Ishikawa (cell line): ENCODE results near the gene HEXIM2.

Experiments
- CEBPB ChIP-seq: IDR thresholded peaks from 2 replicates; pipeline ENCODE4 v1.6.1; 2012
- CREB1 ChIP-seq: IDR thresholded peaks from 2 replicates; pipeline ENCODE4 v1.6.1; 2012; ENCODE audit warnings: low read depth
- EGR1 ChIP-seq: IDR thresholded peaks from 2 replicates; pipeline ENCODE4 v1.6.1; 2012
- EP300 ChIP-seq: IDR thresholded peaks from 2 replicates; pipeline ENCODE4 v1.6.1; 2012; ENCODE audit warnings: borderline replicate concordance
- FOXM1 ChIP-seq: IDR thresholded peaks from 2 replicates; pipeline ENCODE4 v1.6.1; 2012; ENCODE audit warnings: low read depth, borderline replicate concordance
- NFIC ChIP-seq: IDR thresholded peaks from 2 replicates; pipeline ENCODE4 v1.6.1; 2012
- RAD21 ChIP-seq: IDR thresholded peaks from 2 replicates; pipeline ENCODE4 v1.6.1; 2012; ENCODE audit warnings: low read depth
- TAF1 ChIP-seq: IDR thresholded peaks from 2 replicates; pipeline ENCODE4 v1.6.1; 2012; ENCODE audit warnings: low read depth, mild to moderate bottlenecking
- TCF12 ChIP-seq: IDR thresholded peaks from 2 replicates; pipeline ENCODE4 v1.6.1; 2012; ENCODE audit warnings: low read depth
- TEAD4 ChIP-seq: IDR thresholded peaks from 2 replicates; pipeline ENCODE4 v1.6.1; 2012
- YY1 ChIP-seq: IDR thresholded peaks from 2 replicates; pipeline ENCODE4 v1.6.1; 2012; ENCODE audit warnings: low read depth
- ZBTB7A ChIP-seq: IDR thresholded peaks from 2 replicates; pipeline ENCODE4 v1.6.1; 2012; ENCODE audit warnings: low read depth
- TF ChIP-seq, protein P1 (sequence below): IDR thresholded peaks from 2 replicates; pipeline ENCODE4 v1.6.1; 2012
- TF ChIP-seq, protein P2 (sequence below): IDR thresholded peaks from 2 replicates; pipeline ENCODE4 v1.6.1; 2012; ENCODE audit warnings: low read depth, mild to moderate bottlenecking
- TF ChIP-seq, protein P3 (sequence below): IDR thresholded peaks from 2 replicates; pipeline ENCODE4 v1.6.1; 2012

HEXIM2 gene

DNA sequence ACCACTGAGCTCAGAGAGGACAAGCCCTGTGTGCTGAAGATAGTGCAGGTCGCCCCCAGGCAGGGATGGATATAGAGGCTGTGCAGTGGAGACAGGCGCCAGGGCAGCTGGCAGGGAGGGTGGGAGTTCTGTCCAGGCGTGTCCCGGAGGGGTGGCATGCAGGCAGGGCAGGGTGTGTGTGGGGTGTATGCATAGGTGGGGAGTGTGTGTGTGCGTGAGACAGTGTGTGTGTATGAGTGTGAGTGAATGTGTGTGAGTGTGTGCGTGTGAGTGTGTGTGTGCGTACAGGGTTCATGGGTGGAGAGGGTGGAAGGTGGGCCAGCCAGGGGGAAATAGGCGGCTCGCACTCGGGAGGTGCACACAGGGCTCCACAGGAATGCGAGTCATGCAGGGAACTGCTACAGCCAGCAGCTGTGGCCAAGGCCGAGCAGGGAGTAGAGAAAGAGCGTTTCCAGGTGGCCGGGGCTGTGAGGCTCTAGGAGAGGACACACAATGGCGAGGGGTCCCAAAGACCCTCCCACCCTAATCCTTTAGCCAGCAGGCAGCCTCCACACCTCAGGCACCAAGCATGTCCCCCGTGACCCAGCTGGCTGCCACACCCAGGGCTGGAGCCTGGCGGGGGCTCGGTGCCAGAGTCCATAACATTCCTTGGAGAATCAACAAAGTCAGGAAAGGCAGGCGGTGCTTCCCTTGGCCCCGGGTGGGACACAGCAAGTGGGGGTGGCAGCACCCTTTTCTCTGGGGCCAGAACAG, 34.0 kb upstream of the HEXIM2 start:
- TF ChIP-seq, protein P1, sequence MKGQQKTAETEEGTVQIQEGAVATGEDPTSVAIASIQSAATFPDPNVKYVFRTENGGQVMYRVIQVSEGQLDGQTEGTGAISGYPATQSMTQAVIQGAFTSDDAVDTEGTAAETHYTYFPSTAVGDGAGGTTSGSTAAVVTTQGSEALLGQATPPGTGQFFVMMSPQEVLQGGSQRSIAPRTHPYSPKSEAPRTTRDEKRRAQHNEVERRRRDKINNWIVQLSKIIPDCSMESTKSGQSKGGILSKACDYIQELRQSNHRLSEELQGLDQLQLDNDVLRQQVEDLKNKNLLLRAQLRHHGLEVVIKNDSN = peak; percentile 48
- TF ChIP-seq, protein P2, sequence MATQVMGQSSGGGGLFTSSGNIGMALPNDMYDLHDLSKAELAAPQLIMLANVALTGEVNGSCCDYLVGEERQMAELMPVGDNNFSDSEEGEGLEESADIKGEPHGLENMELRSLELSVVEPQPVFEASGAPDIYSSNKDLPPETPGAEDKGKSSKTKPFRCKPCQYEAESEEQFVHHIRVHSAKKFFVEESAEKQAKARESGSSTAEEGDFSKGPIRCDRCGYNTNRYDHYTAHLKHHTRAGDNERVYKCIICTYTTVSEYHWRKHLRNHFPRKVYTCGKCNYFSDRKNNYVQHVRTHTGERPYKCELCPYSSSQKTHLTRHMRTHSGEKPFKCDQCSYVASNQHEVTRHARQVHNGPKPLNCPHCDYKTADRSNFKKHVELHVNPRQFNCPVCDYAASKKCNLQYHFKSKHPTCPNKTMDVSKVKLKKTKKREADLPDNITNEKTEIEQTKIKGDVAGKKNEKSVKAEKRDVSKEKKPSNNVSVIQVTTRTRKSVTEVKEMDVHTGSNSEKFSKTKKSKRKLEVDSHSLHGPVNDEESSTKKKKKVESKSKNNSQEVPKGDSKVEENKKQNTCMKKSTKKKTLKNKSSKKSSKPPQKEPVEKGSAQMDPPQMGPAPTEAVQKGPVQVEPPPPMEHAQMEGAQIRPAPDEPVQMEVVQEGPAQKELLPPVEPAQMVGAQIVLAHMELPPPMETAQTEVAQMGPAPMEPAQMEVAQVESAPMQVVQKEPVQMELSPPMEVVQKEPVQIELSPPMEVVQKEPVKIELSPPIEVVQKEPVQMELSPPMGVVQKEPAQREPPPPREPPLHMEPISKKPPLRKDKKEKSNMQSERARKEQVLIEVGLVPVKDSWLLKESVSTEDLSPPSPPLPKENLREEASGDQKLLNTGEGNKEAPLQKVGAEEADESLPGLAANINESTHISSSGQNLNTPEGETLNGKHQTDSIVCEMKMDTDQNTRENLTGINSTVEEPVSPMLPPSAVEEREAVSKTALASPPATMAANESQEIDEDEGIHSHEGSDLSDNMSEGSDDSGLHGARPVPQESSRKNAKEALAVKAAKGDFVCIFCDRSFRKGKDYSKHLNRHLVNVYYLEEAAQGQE = no peak
- TF ChIP-seq EGR1 = no peak
- TF ChIP-seq CREB1 = no peak
- TF ChIP-seq YY1 = 0 out of 2 replicates have a peak, but pooled peaks have one; percentile 16
- no peak for TF ChIP-seq CEBPB
- TF ChIP-seq TCF12 = peak; percentile 70; the same call in 1 of the 2 replicates
- TF ChIP-seq, protein P3, sequence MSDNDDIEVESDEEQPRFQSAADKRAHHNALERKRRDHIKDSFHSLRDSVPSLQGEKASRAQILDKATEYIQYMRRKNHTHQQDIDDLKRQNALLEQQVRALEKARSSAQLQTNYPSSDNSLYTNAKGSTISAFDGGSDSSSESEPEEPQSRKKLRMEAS = peak; percentile 11; the same call in 1 of the 2 replicates
- no peak for TF ChIP-seq TAF1
- peak; percentile 75 for TF ChIP-seq NFIC
- TF ChIP-seq EP300 = peak; percentile 44; the same call in 1 of the 2 replicates
- TF ChIP-seq TEAD4 = peak; percentile 60
- TF ChIP-seq ZBTB7A = peak; percentile 91; the same call in 1 of the 2 replicates
- TF ChIP-seq RAD21 = no peak
- no peak for TF ChIP-seq FOXM1

DNA sequence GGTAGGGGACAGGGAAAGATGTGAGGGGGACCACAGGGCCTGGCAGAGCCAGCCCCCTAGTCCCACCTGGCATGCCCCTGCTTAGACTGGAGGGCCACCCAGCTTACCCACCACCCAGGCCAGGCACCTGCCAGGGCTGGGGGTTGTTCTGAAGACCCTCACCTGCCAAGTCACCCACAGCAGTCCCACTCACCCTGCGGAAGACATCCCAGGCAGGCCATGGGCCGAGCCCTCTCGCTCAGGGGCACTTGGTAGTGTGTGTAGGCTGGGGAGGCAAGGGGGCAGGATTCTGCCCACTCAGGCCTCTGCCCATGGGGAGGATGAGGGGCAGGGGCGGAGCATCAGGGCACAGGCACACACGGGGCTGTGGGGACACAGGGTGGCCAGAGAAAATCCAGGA, 33.3 kb upstream of the HEXIM2 start:
- TF ChIP-seq TCF12 (no peak), EP300 (no peak), TEAD4 (no peak), EGR1 (no peak), CREB1 (no peak), YY1 (no peak), TAF1 (no peak), CEBPB (no peak), RAD21 (no peak), NFIC (no peak), ZBTB7A (no peak; the same call in 1 of the 2 replicates)
- TF ChIP-seq, protein P1 = no peak
- TF ChIP-seq, protein P2 = no peak

DNA sequence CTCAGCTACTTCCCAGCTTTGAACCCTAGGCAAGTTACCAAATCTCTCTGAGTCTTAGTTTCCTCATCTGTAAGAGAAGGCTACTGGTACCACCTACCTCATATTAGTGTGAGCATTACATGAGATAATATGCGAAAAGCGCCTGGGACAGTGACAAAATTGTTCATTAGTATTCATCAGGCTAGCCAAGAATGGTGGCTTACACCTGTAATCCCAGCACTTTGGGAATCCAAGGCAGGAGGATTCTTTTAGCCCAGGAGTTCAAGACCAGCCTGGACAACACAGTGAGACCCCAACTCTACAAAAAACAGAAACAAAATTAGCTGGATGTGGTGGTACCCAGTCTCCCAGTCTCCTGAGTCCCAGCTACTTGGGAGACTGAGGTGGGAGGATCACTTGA, 32.7 kb upstream of the HEXIM2 start:
- TF ChIP-seq, protein P3 = no peak
- TF ChIP-seq ZBTB7A = no peak
- TF ChIP-seq FOXM1 = no peak
- TF ChIP-seq TAF1 = no peak
- TF ChIP-seq CREB1 = no peak
- no peak for TF ChIP-seq CEBPB
- TF ChIP-seq RAD21 = no peak
- TF ChIP-seq EP300 = no peak
- TF ChIP-seq, protein P2 = no peak
- no peak for TF ChIP-seq NFIC
- TF ChIP-seq, protein P1 = no peak
- no peak for TF ChIP-seq EGR1
